OCI-LY3 (cell line): ENCODE data around the gene COMMD1.

ENCODE experiments used
- H2AFZ ChIP-seq: fragments of 200-600, 300-600 bp; shearing (Covaris generic); 2 replicates; pipeline ENCODE4 v1.6.0; 2014; ENCODE audit warnings: antibody characterized with exemption, low read depth, low read length
- H3K27ac ChIP-seq: fragments of 200-600, 300-600 bp; sonication (generic); 2 replicates; pipeline ENCODE4 v1.5.1; 2014; ENCODE audit warnings: mild to moderate bottlenecking, low read length, moderate library complexity, mixed read lengths
- H3K27me3 ChIP-seq: fragments of 200-600, 300-600 bp; sonication (generic); 2 replicates; pipeline ENCODE4 v1.6.1; 2014; ENCODE audit warnings: low read depth, low read length, mixed read lengths
- H3K36me3 ChIP-seq: fragments of 200-600, 300-600 bp; sonication (generic); replicated peaks from 2 replicates; pipeline ENCODE3; 2014; ENCODE audit warnings: low read depth, low read length, mixed read lengths
- H3K4me1 ChIP-seq: fragments of 300-600, 200-600 bp; sonication (generic); 2 replicates; pipeline ENCODE4 v1.6.1; 2014; ENCODE audit warnings: low read length, mixed read lengths
- H3K4me2 ChIP-seq: fragments of 200-600, 300-600 bp; sonication (generic); 2 replicates; pipeline ENCODE4 v1.6.1; 2014; ENCODE audit warnings: low read length, mixed read lengths
- H3K4me3 ChIP-seq: fragments of 300-600, 200-600 bp; sonication (generic); 2 replicates; pipeline ENCODE4 v1.5.1; 2014; ENCODE audit warnings: antibody characterized with exemption, mild to moderate bottlenecking, low read length, moderate library complexity
- H3K79me2 ChIP-seq: fragments of 300-600, 200-600 bp; shearing (Covaris generic); 2 replicates; pipeline ENCODE4 v1.6.1; 2014; ENCODE audit warnings: mild to moderate bottlenecking, low read length, mixed read lengths
- H3K9ac ChIP-seq: fragments of 300-600, 200-600 bp; shearing (Covaris generic); 2 replicates; pipeline ENCODE4 v1.6.0; 2014; ENCODE audit warnings: mild to moderate bottlenecking, low read length, moderate library complexity
- H3K9me3 ChIP-seq: fragments of 200-600, 300-600 bp; shearing (Covaris generic); 2 replicates; pipeline ENCODE4 v1.6.1; 2014; ENCODE audit warnings: low read length, mixed read lengths; ENCODE audit not compliant: insufficient read depth
- H4K20me1 ChIP-seq: fragments of 200-600, 300-600 bp; sonication (generic); 2 replicates; pipeline ENCODE4 v1.6.1; 2016; ENCODE audit warnings: low read length, mixed read lengths; ENCODE audit not compliant: insufficient read depth
- EZH2phosphoT487 ChIP-seq: fragments of 200-600 bp; shearing (Covaris generic); IDR thresholded peaks from 2 replicates; pipeline ENCODE4 v1.6.1; 2018; ENCODE audit warnings: antibody characterized with exemption, mixed run types, low read depth
- TF ChIP-seq, protein P1 (sequence below): fragments of 200-600, 300-600 bp; sonication (generic); IDR thresholded peaks from 2 replicates; pipeline ENCODE4 v1.5.1; 2014; ENCODE audit warnings: antibody characterized with exemption, low read length, low read depth

The COMMD1 gene

DNA sequence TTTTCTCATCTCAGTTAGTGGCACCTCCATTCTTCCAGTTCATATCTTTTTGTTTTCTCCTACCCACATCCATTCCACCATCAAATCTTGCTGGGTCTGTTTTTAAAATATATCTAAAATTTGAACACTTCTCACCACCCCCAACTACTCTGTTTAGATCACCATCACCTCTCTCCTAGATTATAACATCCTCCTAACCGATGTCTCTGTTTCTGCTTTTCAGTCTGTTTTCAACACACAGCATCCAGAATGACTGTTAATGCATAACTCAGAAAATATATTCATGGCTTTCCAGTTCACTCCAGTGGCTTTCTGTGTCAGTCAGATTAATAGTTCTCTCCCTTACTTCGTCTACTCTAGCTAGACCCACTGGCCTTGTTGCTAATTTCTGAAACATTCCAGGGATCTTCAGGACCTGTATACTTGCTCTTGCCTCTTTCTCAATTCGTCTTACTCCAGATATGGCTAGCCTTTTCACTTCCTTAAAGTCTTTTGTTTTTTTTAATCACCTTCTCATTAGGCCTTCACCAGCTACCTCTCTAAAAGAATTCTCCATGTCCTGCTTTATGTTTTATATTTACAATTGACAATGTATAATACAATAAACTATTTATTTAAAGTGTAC is 105.3 kb downstream of the COMMD1 start:
- Histone ChIP-seq H3K4me2 (peak overlapping the region; percentile 62), H3K9ac (no peak overlapping the region)

DNA sequence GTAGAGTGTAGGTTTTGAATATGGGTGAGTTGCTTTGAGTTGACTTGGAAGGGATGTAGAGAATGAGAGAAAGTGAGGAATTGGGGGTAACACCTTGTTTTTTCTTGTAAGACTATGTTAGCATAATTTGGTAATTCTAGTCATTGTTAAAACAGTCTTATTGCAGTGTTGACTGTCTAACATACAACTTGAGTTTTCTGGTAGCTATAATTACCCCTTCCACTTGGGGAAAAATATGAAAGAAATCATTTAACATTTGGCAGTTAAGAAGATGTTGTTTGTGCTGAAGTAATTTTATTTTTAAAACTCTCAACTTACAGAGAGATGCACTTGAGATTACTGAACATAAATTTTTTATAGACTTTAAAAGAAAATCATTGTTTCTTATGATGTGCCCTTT is 108.2 kb downstream of the COMMD1 start:
- Histone ChIP-seq H3K27me3 (no peaks in the 10 kb centered on the region), H3K4me1 (peaks cover 16% of the 10 kb centered on the region), H3K9me3 (no peaks in the 10 kb centered on the region), H3K79me2 (no peaks in the 10 kb centered on the region), H3K9ac (no peak overlapping the region), H3K4me3 (no peak overlapping the region), H4K20me1 (no peaks in the 10 kb centered on the region), H3K27ac (no peak overlapping the region), H3K36me3 (no peaks in the 10 kb centered on the region), H3K4me2 (no peak overlapping the region), H2AFZ (no peak overlapping the region)
- TF ChIP-seq, protein P1, sequence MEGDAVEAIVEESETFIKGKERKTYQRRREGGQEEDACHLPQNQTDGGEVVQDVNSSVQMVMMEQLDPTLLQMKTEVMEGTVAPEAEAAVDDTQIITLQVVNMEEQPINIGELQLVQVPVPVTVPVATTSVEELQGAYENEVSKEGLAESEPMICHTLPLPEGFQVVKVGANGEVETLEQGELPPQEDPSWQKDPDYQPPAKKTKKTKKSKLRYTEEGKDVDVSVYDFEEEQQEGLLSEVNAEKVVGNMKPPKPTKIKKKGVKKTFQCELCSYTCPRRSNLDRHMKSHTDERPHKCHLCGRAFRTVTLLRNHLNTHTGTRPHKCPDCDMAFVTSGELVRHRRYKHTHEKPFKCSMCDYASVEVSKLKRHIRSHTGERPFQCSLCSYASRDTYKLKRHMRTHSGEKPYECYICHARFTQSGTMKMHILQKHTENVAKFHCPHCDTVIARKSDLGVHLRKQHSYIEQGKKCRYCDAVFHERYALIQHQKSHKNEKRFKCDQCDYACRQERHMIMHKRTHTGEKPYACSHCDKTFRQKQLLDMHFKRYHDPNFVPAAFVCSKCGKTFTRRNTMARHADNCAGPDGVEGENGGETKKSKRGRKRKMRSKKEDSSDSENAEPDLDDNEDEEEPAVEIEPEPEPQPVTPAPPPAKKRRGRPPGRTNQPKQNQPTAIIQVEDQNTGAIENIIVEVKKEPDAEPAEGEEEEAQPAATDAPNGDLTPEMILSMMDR = no peak
- TF ChIP-seq EZH2phosphoT487 = no peak

More for the DNA sequence above, 105.3 kb downstream of the COMMD1 start:
- Histone ChIP-seq H3K9me3 (no peaks in the 10 kb centered on the region), H3K27me3 (no peaks in the 10 kb centered on the region), H4K20me1 (no peaks in the 10 kb centered on the region), H3K4me1 (peaks cover 16% of the 10 kb centered on the region), H3K27ac (peak overlapping the region; percentile 26; the same call in 1 of the 2 replicates), H3K4me3 (peak overlapping the region; percentile 29; the same call in 1 of the 2 replicates), H3K36me3 (no peaks in the 10 kb centered on the region), H2AFZ (no peak overlapping the region), H3K79me2 (no peaks in the 10 kb centered on the region)
- TF ChIP-seq, protein P1 = no peak
- no peak for TF ChIP-seq EZH2phosphoT487

DNA sequence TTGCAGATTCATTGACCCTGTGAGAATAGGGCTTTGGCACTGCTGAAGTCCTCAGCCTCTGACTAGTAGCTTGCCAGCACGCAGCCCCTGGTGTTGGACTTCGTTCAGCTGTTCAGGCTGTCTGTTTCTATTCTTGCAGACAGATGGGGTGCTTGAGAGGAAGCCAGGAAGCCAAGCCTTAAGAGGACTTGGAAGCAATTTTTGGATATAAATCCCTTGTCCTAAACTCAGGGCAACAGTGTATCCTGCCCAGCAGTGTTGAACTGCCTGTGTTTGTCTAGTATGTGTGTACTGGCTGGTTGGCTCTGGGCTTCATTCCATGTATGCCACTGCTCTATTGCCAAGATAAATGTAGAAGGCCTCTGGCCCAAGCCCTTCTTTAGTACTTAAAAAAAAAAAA is 108.6 kb downstream of the COMMD1 start:
- H3K9ac ChIP-seq = no peak overlapping the region
- H3K4me2 ChIP-seq = no peak overlapping the region
- H3K4me1 ChIP-seq = peaks cover 16% of the 10 kb centered on the region
- no peak overlapping the region for H3K27ac ChIP-seq
- no peak overlapping the region for H3K4me3 ChIP-seq
- H2AFZ ChIP-seq = no peak overlapping the region
- H4K20me1 ChIP-seq = no peaks in the 10 kb centered on the region
- no peaks in the 10 kb centered on the region for H3K9me3 ChIP-seq
- H3K27me3 ChIP-seq = no peaks in the 10 kb centered on the region
- H3K79me2 ChIP-seq = no peaks in the 10 kb centered on the region
- TF ChIP-seq EZH2phosphoT487 = no peak
- TF ChIP-seq, protein P1 = no peak
- no peaks in the 10 kb centered on the region for H3K36me3 ChIP-seq

DNA sequence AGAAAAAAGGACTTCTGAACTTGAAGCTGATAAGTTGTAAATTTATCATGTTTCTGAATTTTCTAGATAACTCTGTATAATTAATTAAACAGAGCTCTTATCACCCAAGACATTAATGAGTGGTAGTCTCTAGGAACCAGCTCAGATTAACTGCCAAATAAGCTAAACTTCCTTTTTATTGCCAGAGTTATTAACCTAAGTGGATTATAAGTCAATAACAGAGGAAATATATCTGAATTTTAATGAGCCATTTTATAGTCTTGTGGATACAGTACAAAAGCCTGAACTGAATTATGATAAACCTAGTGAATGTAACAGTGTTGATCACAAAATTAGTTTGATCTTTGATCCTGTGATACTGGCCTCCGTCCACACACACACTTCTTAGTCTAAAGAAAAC is 111.5 kb downstream of the COMMD1 start:
- Histone ChIP-seq H2AFZ (no peak overlapping the region), H3K36me3 (no peaks in the 10 kb centered on the region), H3K79me2 (no peaks in the 10 kb centered on the region), H3K9ac (no peak overlapping the region), H3K4me3 (no peak overlapping the region), H3K9me3 (no peaks in the 10 kb centered on the region), H4K20me1 (no peaks in the 10 kb centered on the region), H3K27ac (no peak overlapping the region), H3K4me1 (no peaks in the 10 kb centered on the region), H3K4me2 (no peak overlapping the region), H3K27me3 (no peaks in the 10 kb centered on the region)
- TF ChIP-seq EZH2phosphoT487 = no peak
- TF ChIP-seq, protein P1 = no peak
